ENCODE measurements around the gene CCDC90B.

Gene CCDC90B

DNA sequence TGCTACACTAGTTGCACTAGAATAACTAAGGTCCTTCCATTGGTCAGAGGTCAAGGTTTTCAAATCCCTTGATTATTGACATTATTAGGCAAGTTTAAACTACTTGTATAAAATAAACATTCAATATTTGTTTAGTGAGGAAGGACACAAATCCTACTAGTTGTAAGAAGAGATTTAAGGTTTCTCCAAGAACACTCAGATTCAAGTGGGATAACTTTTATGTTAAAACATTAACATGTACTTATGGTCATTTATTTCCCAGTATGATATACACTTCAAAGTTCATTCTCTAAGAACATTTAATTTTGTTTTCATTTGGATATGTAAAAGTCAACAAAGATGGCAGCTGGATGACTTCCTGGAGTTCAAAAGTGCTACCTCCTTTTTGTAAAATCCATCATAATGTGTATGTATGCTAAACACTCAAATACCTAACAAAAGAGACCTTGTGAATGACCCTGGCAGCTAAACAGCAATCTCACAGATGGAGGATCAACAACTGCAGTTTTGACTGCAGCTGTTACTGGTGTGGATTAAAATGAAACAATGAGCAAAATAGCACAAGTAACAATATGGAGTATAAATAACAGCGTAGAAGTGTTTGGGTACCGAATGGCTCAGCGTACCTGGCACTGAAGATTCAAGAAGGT, 1.5 kb downstream of the CCDC90B start (continued):
- no peak for TF ChIP-seq OSR2 (tag by site-specific recombination; IDR thresholded peaks at IDR 0.05)

DNA sequence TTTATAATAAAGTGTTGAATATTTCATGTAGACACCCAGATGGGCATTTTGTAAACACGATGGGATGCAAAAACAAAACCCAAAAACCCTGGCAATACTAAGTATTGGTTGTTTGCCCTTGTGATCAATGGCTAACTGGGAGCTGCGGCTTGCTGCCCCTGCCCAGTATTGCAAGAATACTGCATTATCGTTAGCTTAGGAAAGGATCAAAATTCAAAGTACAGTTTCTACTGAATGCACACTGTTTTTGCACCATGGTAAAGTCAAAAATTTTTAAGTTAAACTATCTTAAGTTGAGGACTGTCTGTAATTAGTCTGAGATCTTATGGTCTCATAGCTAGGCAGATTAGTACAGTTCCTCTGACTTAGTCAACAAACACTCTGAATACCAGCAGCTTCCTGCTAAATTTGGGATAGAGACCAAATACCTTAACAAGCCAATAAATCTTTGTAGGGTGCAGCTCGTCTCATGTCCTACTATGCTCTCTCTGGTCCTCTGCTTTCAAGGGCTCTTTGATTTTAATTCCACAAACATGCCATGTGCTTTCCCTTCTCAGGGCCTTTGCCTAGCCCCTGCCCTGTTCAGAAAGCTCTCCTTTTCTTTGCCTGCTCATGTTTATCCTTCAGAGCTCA, 4.0 kb downstream of the CCDC90B start:
- Histone ChIP-seq H3K36me3 (ENCODE audit: control insufficient read depth in 2 of 2, insufficient read depth in 1 of 2, low read length in 2 of 2) (peaks cover 6 to 25% of the 10 kb centered on the region in 2 experiments), H3K4me1 (ENCODE audit: control insufficient read depth, insufficient read depth, low read length) (no peaks in the 10 kb centered on the region), H3K27ac (ENCODE audit: extremely low read depth, low read depth, low read length) (no peak overlapping the region), H3K9me3 (ENCODE audit: control insufficient read depth, insufficient read depth, low read depth, low read length) (no peaks in the 10 kb centered on the region), H3K4me3 (ENCODE audit: low read depth, low read length) (no peak overlapping the region)
- ChIA-PET CTCF (interaction anchor here (0.5 to 2.1 kb wide), 7 partner anchors 11 to 535 kb away, joined by 3 to 8 read pairs (median 3); no protein-coding TSS in a partner anchor), POLR2A (no interaction called here)
- TF ChIP-seq ZNF138 (tag by site-specific recombination; IDR thresholded peaks at IDR 0.05; ENCODE audit: borderline replicate concordance) (no peak), ZNF146 (tag by site-specific recombination; IDR thresholded peaks at IDR 0.05) (no peak), GLIS1 (tag by site-specific recombination; IDR thresholded peaks at IDR 0.05) (no peak)
- TF ChIP-seq, protein P1, sequence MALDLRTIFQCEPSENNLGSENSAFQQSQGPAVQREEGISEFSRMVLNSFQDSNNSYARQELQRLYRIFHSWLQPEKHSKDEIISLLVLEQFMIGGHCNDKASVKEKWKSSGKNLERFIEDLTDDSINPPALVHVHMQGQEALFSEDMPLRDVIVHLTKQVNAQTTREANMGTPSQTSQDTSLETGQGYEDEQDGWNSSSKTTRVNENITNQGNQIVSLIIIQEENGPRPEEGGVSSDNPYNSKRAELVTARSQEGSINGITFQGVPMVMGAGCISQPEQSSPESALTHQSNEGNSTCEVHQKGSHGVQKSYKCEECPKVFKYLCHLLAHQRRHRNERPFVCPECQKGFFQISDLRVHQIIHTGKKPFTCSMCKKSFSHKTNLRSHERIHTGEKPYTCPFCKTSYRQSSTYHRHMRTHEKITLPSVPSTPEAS (tag by site-specific recombination; IDR thresholded peaks at IDR 0.05), result no peak

DNA sequence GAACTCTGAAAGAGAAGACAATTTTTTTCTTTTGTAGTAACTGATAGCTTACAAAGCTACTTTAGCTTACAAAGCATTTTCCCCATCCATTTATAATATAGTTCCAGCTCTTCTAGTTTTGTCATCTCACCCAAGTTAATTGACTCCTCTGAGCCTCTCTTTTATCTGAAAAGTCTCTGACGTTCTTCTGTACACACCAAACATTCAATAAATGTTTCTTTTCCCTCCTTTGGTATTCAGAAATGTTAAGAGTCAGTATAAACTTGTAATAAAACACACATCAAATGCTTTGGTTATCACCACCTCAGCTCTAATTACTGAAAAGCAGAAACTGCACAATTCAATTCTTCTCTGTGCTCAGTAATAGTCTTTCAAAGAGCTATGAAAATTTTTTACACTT, 5.9 kb downstream of the CCDC90B start:
- H3K4me1 ChIP-seq (ENCODE audit: control insufficient read depth, insufficient read depth, low read length), result no peaks in the 10 kb centered on the region
- H3K27ac ChIP-seq (ENCODE audit: extremely low read depth, low read depth, low read length), result no peak overlapping the region
- peaks cover 6 to 44% of the 10 kb centered on the region in 2 experiments for H3K36me3 ChIP-seq (ENCODE audit: control insufficient read depth in 2 of 2, insufficient read depth in 1 of 2, low read length in 2 of 2)
- H3K4me3 ChIP-seq (ENCODE audit: low read depth, low read length), result no peak overlapping the region
- POLR2A ChIA-PET, result interaction anchor here (0.9 kb wide), 1 partner anchor 123 kb away, joined by 4 read pairs; the partner anchor contains the start of gene PCF11
- TF ChIP-seq, protein P2, sequence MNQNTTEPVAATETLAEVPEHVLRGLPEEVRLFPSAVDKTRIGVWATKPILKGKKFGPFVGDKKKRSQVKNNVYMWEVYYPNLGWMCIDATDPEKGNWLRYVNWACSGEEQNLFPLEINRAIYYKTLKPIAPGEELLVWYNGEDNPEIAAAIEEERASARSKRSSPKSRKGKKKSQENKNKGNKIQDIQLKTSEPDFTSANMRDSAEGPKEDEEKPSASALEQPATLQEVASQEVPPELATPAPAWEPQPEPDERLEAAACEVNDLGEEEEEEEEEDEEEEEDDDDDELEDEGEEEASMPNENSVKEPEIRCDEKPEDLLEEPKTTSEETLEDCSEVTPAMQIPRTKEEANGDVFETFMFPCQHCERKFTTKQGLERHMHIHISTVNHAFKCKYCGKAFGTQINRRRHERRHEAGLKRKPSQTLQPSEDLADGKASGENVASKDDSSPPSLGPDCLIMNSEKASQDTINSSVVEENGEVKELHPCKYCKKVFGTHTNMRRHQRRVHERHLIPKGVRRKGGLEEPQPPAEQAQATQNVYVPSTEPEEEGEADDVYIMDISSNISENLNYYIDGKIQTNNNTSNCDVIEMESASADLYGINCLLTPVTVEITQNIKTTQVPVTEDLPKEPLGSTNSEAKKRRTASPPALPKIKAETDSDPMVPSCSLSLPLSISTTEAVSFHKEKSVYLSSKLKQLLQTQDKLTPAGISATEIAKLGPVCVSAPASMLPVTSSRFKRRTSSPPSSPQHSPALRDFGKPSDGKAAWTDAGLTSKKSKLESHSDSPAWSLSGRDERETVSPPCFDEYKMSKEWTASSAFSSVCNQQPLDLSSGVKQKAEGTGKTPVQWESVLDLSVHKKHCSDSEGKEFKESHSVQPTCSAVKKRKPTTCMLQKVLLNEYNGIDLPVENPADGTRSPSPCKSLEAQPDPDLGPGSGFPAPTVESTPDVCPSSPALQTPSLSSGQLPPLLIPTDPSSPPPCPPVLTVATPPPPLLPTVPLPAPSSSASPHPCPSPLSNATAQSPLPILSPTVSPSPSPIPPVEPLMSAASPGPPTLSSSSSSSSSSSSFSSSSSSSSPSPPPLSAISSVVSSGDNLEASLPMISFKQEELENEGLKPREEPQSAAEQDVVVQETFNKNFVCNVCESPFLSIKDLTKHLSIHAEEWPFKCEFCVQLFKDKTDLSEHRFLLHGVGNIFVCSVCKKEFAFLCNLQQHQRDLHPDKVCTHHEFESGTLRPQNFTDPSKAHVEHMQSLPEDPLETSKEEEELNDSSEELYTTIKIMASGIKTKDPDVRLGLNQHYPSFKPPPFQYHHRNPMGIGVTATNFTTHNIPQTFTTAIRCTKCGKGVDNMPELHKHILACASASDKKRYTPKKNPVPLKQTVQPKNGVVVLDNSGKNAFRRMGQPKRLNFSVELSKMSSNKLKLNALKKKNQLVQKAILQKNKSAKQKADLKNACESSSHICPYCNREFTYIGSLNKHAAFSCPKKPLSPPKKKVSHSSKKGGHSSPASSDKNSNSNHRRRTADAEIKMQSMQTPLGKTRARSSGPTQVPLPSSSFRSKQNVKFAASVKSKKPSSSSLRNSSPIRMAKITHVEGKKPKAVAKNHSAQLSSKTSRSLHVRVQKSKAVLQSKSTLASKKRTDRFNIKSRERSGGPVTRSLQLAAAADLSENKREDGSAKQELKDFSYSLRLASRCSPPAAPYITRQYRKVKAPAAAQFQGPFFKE (tag by site-specific recombination; IDR thresholded peaks at IDR 0.05; ENCODE audit: borderline replicate concordance), result no peak
- TF ChIP-seq OVOL3 (tag by site-specific recombination; IDR thresholded peaks at IDR 0.05), result no peak
- TF ChIP-seq, protein P3, sequence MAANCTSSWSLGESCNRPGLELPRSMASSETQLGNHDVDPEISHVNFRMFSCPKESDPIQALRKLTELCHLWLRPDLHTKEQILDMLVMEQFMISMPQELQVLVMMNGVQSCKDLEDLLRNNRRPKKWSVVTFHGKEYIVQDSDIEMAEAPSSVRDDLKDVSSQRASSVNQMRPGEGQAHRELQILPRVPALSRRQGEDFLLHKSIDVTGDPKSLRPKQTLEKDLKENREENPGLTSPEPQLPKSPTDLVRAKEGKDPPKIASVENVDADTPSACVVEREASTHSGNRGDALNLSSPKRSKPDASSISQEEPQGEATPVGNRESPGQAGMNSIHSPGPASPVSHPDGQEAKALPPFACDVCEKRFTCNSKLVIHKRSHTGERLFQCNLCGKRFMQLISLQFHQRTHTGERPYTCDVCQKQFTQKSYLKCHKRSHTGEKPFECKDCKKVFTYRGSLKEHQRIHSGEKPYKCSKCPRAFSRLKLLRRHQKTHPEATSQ (tag by site-specific recombination; IDR thresholded peaks at IDR 0.05), result no peak
- no peak for TF ChIP-seq ZNF239 (tag by site-specific recombination; IDR thresholded peaks at IDR 0.05)
- no peak for TF ChIP-seq ZNF48 (tag by site-specific recombination; IDR thresholded peaks at IDR 0.05)
- H3K9me3 ChIP-seq (ENCODE audit: control insufficient read depth, insufficient read depth, low read depth, low read length), result no peaks in the 10 kb centered on the region
- CTCF ChIA-PET, result interaction anchor here (0.6 to 1.0 kb wide), 4 partner anchors 12 to 702 kb away, joined by 3 to 4 read pairs (median 3); no protein-coding TSS in a partner anchor

Measured in HEK293 (cell line).